Posterior vena cava (tissue), 2 donors: ENCODE results near the gene MGAT5. TPM values are rescaled to one million over a fixed set of nuclear protein-coding genes. Genes with fewer than 3 reads are reported as not detected.
"Not testable (repeated sequence)": the region's sequence is repeated elsewhere in the genome, so short reads cannot be mapped to it uniquely, and the experiment has no call there.

Experiments used
- DNase-seq: peaks from one replicate; pipeline ENCODE4 v3.0.0-alpha.2; 2020; ENCODE audit warnings: low spot score
- intact Hi-C, 2 donors: fragments of 100-400 bp; cut with DNase I; formaldehyde crosslinking; loops; one replicate each; pipeline versions ENCODE4 v1.14.1 to v1.14.2; 2022 to 2023
- total RNA-seq, 2 donors: library from RNA; stranded (reverse); fragmentation: NEBNext Ultra II Directional; extraction: Animal tissue kit (Norgen Biotek cat#: 25700); gene quantifications; one replicate each; pipeline ENCODE4 v1.2.1, GENCODE V29; 2021
- donor health status: DM: yes; HTN: yes; CAD: no.
- donor health status: DM: yes; HTN: yes; CAD: no.

Gene MGAT5
- total RNA-seq, 2 donors from 2014 or later: 41.7 to 42.8 TPM

- no peak for DNase-seq
- intact Hi-C loops: no loop called here
Measured at GRCh38 chr2:134462791-134463698, 209.2 kb downstream of the MGAT5 start.

- peak; percentile 36 for DNase-seq
- intact Hi-C loops: no loop called here
Measured at GRCh38 chr2:134463699-134464022, 209.8 kb downstream of the MGAT5 start.

GRCh38 chr2:134465228-134466105 lies 211.6 kb downstream of the MGAT5 start:
- no peak for DNase-seq
- intact Hi-C loops: no loop called here

- no peak for DNase-seq
- intact Hi-C loops: no loop called here
Measured at GRCh38 chr2:134466141-134466540, 212.3 kb downstream of the MGAT5 start.

GRCh38 chr2:134468164-134468563 lies 214.3 kb downstream of the MGAT5 start:
- intact Hi-C loops: no loop called here

GRCh38 chr2:134468776-134469175 lies 214.9 kb downstream of the MGAT5 start:
- DNase-seq: no peak
- intact Hi-C loops: no loop called here

More at GRCh38 chr2:134468164-134468563, 214.3 kb downstream of the MGAT5 start:
- DNase-seq: no peak

- DNase-seq: no peak
- intact Hi-C loops: no loop called here
Measured at GRCh38 chr2:134469516-134470115, 215.7 kb downstream of the MGAT5 start.

- no peak for DNase-seq
- intact Hi-C loops: no loop called here
Measured at GRCh38 chr2:134470561-134471168, 216.8 kb downstream of the MGAT5 start.

GRCh38 chr2:134476982-134477381 lies 223.1 kb downstream of the MGAT5 start:
- intact Hi-C loops, DNase-seq: not testable (repeated sequence)

- DNase-seq: no peak
- intact Hi-C loops: no loop called here
Measured at GRCh38 chr2:134479696-134480330, 225.9 kb downstream of the MGAT5 start.

GRCh38 chr2:134482131-134482723 lies 228.4 kb downstream of the MGAT5 start:
- intact Hi-C loops: no loop called here
- no peak for DNase-seq

GRCh38 chr2:134482766-134483340 lies 229.0 kb downstream of the MGAT5 start:
- DNase-seq: no peak
- intact Hi-C loops: no loop called here

GRCh38 chr2:134489732-134490384 lies 236.0 kb downstream of the MGAT5 start:
- DNase-seq: no peak
- intact Hi-C loops: no loop called here

- intact Hi-C loops: no loop called here
- no peak for DNase-seq
Measured at GRCh38 chr2:134490559-134490958, 236.7 kb downstream of the MGAT5 start.

- no peak for DNase-seq
- intact Hi-C loops: no loop called here
Measured at GRCh38 chr2:134491022-134491421, 237.2 kb downstream of the MGAT5 start.

GRCh38 chr2:134491771-134492441 lies 238.0 kb downstream of the MGAT5 start:
- intact Hi-C loops: no loop called here
- DNase-seq: no peak

- intact Hi-C loops: no loop called here
- DNase-seq: no peak
Measured at GRCh38 chr2:134493797-134494196, 239.9 kb downstream of the MGAT5 start.
